Lung (tissue), 12 donors: Measurements from ENCODE around the gene ZCCHC8. TPM values are rescaled to one million over a fixed set of nuclear protein-coding genes. Genes with fewer than 3 reads are reported as not detected.

Source experiments
- ATAC-seq: fragments of 200-7000 bp; cut with Tn5 transposase; one replicate; pipeline ENCODE4 v1.9.1; 2020; ENCODE audit warnings: moderate number of reproducible peaks; ENCODE audit not compliant: insufficient read depth, low FRiP score
- DNase-seq, 3 donors: peaks; one replicate each; pipeline ENCODE4 v3.0.0-alpha.2; 2013 to 2017
- H3K27ac ChIP-seq, 2 donors: one replicate each; pipeline ENCODE4 v1.5.1; 2013; ENCODE audit warnings: mild to moderate bottlenecking in 2 of 2, moderate library complexity in 2 of 2, control low read depth in 1 of 2, inconsistent platforms in 1 of 2, low read depth in 1 of 2, low read length in 1 of 2
- H3K27me3 ChIP-seq, 3 donors: one replicate each; pipeline ENCODE4 v1.5.1; 2013; ENCODE audit warnings: low read length in 2 of 3; ENCODE audit not compliant: control insufficient read depth in 3 of 3, insufficient read depth in 3 of 3
- H3K36me3 ChIP-seq, 4 donors: one replicate each; pipeline ENCODE4 v1.5.1; 2013; ENCODE audit warnings: low read length in 4 of 4, mild to moderate bottlenecking in 1 of 4, moderate library complexity in 1 of 4; ENCODE audit not compliant: control insufficient read depth in 4 of 4, insufficient read depth in 4 of 4
- H3K4me1 ChIP-seq, 5 donors: one replicate each; pipeline ENCODE4 v1.5.1; 2013; ENCODE audit warnings: low read length in 5 of 5, mild to moderate bottlenecking in 2 of 5, moderate library complexity in 1 of 5; ENCODE audit not compliant: control insufficient read depth in 5 of 5, insufficient read depth in 5 of 5
- H3K4me3 ChIP-seq: one replicate; pipeline ENCODE4 v1.5.1; 2013; ENCODE audit warnings: mild to moderate bottlenecking, control low read depth, moderate library complexity
- H3K9ac ChIP-seq, 2 donors: one replicate each; pipeline ENCODE4 v1.5.1; 2013; ENCODE audit warnings: low read length in 2 of 2, control low read depth in 1 of 2; ENCODE audit not compliant: insufficient read depth in 1 of 2
- H3K9me3 ChIP-seq, 4 donors: one replicate each; pipeline ENCODE4 v1.5.1; 2013; ENCODE audit warnings: low read length in 3 of 4, mild to moderate bottlenecking in 1 of 4, moderate library complexity in 1 of 4; ENCODE audit not compliant: control insufficient read depth in 4 of 4, insufficient read depth in 3 of 4
- CTCF ChIP-seq: IDR thresholded peaks from 2 replicates; pipeline ENCODE4 v1.5.1; 2012; ENCODE audit warnings: mild to moderate bottlenecking; ENCODE audit errors: control extremely low read depth, extremely low read depth
- WGBS, 2 donors: extraction: QIAGEN DNeasy Blood & Tissue Kit; methylation state at CpG; one replicate each; pipeline ENCODE4 v1.1.7; 2013; 5-methylcytosine and 5-hydroxymethylcytosine counted together
- polyA plus RNA-seq, 2 donors: library from polyadenylated mRNA; stranded (reverse); fragments of 200-250 nt; gene quantifications; one replicate each; pipeline ENCODE4 v1.2.1, GENCODE V29; 2013
- total RNA-seq, 2 donors: library from RNA; depleted of rRNA in 1 of 2; stranded (reverse); fragments of >200 nt in 1 of 2; gene quantifications; one replicate each; pipeline ENCODE4 v1.2.1, GENCODE V29; 2014 to 2021
- donor health status: control.
- donor health status: control.
- donor health status: Bipolar disorder and iron deficiency.
- donor health status: healthy.
- donor health status: DM: yes; HTN: yes; CAD: no.

ZCCHC8 gene
- total and polyA plus RNA-seq, 4 donors, result 12.8 to 48.1 (median 21.8) TPM

DNA sequence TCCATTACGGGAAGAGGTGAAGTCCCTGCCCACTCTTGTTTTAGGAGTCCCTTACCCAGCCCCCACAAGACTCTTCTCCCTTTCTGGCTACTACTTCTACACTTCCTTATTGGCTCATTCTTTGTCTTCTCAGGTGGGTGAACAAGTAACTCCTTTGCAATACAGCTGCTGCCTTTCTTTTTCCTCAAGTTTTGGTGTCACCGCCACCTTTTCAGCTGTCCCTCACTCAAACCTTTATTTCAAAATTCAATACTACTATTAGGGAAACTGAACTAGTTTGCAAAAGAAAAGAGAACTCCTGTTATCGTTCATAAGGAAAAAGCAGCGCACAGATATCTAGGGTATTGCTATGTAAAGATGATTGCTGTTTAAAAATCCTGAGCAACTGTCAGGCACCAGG is 19.9 kb upstream of the ZCCHC8 start:
- 95 to 97% methylated on average over 4 of the region's 4 CpGs for WGBS, 2 donors
- no peak for ATAC-seq
- no peak overlapping the region for H3K27ac ChIP-seq
- H3K9me3 ChIP-seq, result no peaks in the 10 kb centered on the region
- no peak overlapping the region for H3K4me3 ChIP-seq
- peaks cover 17 to 69% (median 48%) of the 10 kb centered on the region in 4 donors for H3K36me3 ChIP-seq
- H3K27me3 ChIP-seq, result no peaks in the 10 kb centered on the region
- no peak for TF ChIP-seq CTCF
- no peak for DNase-seq
- H3K4me1 ChIP-seq, result peaks cover 0 to 24% (median 12%) of the 10 kb centered on the region in 5 donors
- H3K9ac ChIP-seq, result no peak overlapping the region

DNA sequence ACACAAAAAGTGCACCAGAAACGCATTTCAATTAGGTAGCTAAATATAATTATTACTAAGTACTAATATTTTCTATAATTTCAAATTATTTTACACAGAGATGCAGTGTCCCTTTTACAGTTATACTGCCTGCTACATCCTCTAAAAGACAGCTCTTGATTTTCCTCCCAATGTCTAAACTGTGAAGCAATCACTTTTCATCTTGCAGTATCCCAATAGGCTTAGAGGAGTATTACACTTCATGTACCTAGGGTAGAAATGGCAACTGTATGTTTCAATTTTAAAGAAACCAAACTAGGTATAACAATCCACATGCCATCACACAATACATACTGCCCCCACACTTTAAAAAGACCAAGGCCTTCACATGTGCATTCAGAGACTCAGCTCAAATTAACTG is 18.7 kb upstream of the ZCCHC8 start:
- peaks cover 0 to 19% (median 12%) of the 10 kb centered on the region in 5 donors for H3K4me1 ChIP-seq
- H3K9me3 ChIP-seq, result no peaks in the 10 kb centered on the region
- no peak for TF ChIP-seq CTCF
- H3K9ac ChIP-seq, result no peak overlapping the region
- peaks cover 23 to 75% (median 52%) of the 10 kb centered on the region in 4 donors for H3K36me3 ChIP-seq
- DNase-seq (no peak), ATAC-seq (no peak)
- H3K27me3 ChIP-seq, result no peaks in the 10 kb centered on the region
- H3K27ac ChIP-seq, result no peak overlapping the region
- H3K4me3 ChIP-seq, result no peak overlapping the region
- WGBS, 2 donors, result 91 to 93% methylated on average over 1 of the region's 1 CpG

DNA sequence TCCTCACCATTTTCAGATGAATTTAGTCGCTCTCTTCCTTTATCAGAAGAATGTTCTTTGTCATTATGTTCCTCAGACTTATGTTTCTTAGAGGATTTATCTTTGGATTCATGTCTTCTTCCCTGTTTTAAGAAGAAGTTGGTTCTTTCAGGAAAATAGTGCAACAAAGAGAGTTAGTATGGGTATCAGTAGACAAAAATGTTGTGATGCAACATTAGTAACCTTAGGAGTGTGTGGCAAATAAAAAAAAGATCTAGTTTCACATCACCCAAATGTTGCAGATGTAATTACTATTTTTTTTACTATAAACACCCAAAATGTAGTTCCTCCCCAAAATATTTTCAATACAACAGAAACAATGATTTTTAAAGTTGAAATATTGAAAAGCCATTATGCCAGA is 18.2 kb upstream of the ZCCHC8 start:
- Histone ChIP-seq H3K4me1 (peaks cover 0 to 14% (median 9%) of the 10 kb centered on the region in 5 donors), H3K27me3 (no peaks in the 10 kb centered on the region), H3K9me3 (no peaks in the 10 kb centered on the region), H3K36me3 (peaks cover 23 to 70% (median 53%) of the 10 kb centered on the region in 4 donors), H3K9ac (no peak overlapping the region), H3K27ac (no peak overlapping the region), H3K4me3 (no peak overlapping the region)
- ATAC-seq, result no peak
- no peak for TF ChIP-seq CTCF
- 97% methylated on average over 1 of the region's 1 CpG for WGBS, 2 donors
- DNase-seq, result no peak

DNA sequence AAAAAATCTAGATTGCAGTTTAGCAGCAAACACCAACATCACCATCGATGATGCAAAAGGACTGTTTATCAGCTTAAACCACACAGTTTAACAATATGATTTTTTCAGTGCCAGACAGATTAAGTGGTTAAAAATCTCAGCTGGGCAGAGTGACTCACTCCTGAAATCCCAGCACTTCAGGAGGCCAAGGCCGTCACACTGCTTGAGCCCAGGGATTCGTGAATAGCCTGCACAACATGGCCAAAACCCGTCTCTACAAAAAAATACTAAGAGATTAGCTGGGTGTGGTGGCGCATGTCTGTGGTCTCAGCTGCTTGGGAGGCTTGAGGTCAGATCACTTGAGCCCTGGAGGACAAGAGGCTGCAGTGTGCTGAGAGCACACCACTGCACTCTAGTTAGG is 17.1 kb upstream of the ZCCHC8 start:
- no peak overlapping the region for H3K4me3 ChIP-seq

More for the DNA sequence above, 17.1 kb upstream of the ZCCHC8 start:
- Histone ChIP-seq H3K27me3 (no peaks in the 10 kb centered on the region), H3K9me3 (no peaks in the 10 kb centered on the region), H3K4me1 (peaks cover 0 to 3% (median 2%) of the 10 kb centered on the region in 5 donors), H3K36me3 (peaks cover 27 to 74% (median 59%) of the 10 kb centered on the region in 4 donors), H3K9ac (no peak overlapping the region), H3K27ac (no peak overlapping the region)
- WGBS, 2 donors, result 72 to 90% methylated on average over 5 of the region's 5 CpGs
- DNase-seq, result no peak
- no peak for TF ChIP-seq CTCF
- no peak for ATAC-seq
